ENCODE results near the gene DHDDS.

- no peak for TF ChIP-seq CTCF (IDR thresholded peaks at IDR 0.05)
- no peak for TF ChIP-seq ZFX (IDR thresholded peaks at IDR 0.05; ENCODE audit: borderline replicate concordance)
Measured at GRCh38 chr1:26405281-26405915, 26.7 kb upstream of the DHDDS start.

Data from 22Rv1 (cell line).